HG03558 (cell line): ENCODE measurements around the gene LMBRD1.
"Not testable (repeated sequence)": the region's sequence is repeated elsewhere in the genome, so short reads cannot be mapped to it uniquely, and the experiment has no call there.

ENCODE experiments used
- ATAC-seq: cut with Tn5 transposase; IDR thresholded peaks from one replicate; pipeline ENCODE4 v1.9.1; 2021; ENCODE audit warnings: moderate number of reproducible peaks; ENCODE audit not compliant: unreplicated experiment; ENCODE audit errors: extremely low read depth

Gene LMBRD1

DNA sequence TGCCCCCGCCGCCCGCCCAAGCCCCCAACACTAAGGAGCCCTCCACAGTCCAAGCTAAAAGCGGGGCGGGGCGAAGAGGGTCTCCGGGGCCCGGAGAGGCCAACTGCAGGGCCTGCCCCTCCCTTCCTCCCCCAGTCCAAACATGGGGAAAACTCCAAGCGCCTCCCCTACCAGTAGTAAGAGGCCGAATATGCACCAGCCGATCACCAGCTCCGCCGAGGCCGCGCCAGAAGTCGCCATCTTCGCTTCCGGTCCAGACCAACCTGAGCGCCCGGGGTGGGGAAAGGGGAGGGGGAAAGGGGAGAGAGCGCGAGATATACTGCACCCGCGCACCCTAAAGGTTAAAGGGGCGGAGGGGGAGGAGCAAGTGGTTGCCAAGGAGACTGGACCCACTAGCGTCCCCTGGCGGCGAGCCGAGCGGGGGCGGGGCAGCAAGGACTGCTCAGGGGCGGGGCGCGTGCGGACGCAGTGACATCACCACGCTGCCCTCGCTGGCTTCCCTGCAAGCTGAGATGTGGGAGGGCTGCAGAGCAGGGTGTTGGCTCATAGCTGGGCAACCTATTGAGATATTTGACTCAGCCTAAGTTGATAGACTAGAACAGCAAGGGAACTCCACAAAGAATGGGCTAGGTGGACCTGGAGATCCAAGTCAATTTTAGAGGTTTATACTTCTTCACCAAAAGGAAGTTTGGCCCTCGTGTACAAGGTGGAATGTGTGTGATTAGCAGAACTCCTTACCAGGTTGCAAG is at the start of gene LMBRD1:
Gene LMBRD1, minus strand, starts transcription at position 369 of the 749 bp plus-strand sequence. Its CDS starts 129 bp downstream, at position 240.
- peak; percentile 94 for ATAC-seq

DNA sequence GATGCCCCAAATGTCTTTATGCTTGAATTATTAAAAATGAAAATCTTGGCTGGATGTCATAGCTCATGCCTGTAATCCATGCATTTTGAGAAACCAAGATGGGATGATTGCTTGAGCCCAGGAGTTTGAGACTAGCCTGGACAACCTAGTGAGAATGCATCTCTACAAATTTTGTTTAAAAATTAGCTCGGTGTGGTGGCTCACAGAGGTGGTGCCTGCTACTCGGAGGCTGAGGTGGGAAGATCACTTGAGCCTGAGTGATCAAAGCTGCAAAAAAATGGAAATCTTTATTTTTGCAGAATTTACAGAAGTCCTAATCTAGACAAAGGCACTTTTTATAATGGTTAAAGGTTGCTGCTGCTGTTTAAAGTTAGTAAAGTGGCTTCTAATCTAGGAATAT is 49.5 kb upstream of the LMBRD1 start:
- no peak for ATAC-seq

DNA sequence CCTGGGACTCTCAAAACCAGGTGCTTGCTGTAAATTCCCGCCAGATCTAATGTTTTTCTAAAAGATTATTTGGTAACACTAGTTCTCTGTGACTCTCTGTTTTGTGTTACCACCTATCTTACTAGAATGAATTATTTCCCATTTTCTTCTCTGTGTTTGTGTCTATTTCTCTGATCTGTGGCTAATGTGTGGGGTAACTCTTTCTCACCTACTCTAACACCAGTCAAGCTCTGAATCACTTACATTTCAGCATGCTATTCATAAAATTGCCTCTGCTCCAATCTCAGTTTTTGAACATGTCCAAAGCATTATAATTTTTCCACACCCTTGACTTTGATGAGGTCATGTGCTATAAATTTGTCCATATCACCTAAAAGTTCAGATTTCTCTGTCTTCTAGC is 46.4 kb upstream of the LMBRD1 start:
- no peak for ATAC-seq

GRCh38 chr6:69841862-69842261 is 45.1 kb upstream of the LMBRD1 start:
- no peak for ATAC-seq

- peak; percentile 54 for ATAC-seq
Observed at GRCh38 chr6:69835414-69836179, 38.8 kb upstream of the LMBRD1 start.

DNA sequence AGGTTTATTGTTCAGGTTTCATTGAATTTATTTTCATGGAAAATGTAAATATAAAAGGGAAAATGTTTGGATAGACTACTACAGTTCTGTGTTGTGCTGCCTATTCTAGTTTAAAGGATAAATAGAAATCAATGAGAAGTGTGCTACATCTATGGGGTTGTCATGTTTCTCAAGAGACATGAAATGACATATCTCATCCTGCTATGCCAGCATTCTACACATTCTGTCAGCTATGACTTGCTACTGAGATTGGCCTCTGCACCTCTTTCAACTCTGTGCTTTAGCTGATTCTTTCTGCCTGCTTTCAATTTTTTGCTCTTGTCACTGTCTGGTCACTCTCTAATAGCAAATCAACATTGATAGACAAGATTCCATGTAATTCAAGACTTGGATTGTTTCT is 35.7 kb upstream of the LMBRD1 start:
- no peak for ATAC-seq

DNA sequence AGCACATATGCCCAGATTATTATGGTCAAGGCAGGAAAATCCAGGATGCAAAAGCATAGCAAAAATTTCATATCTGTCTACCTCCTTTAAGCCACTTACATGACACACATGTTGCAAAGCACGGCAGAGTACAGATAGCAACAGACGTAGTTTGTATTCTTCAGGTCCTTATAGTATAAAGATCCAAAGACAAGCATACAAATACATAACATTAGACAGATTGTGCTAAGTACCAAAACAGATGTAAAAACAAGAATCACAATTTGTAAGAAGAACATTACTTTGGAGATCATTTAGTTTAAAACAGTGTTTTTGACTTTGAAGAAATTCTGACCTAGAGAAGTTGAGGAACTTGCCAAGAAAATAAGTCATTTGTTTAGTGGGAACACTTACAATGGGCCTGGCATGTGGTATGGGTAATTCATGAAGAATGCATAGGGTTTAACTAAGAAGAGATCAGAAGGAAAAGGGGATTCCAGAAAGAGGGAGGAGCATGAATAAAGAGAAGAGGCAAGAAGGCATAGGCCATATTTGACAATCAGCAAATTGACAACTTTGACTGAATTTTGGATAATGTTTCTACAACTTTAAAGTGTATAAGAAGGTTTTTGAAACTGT is 30.6 kb upstream of the LMBRD1 start:
- ATAC-seq, result no peak

DNA sequence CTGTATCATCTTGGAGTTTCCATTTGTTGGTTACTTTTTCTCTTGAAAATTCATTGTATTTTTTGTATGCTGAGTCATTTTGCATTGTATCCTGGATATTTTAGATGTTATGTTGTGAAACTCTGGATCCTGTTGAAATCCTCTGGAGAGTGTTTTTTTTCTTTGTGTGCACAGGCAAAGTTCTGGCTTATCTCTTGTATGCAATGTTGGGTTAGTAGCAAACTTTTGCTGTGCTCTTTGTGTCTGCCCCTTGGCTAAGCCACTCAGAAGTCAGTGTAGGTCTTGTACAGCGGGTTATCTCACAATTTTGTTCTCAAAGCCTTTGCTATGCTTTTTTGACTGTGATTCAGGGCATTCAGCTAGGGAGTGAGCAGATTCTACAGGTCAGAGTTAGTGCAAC is 29.1 kb upstream of the LMBRD1 start:
- ATAC-seq, result no peak

GRCh38 chr6:69824355-69824754 is 27.5 kb upstream of the LMBRD1 start:
- ATAC-seq, result not testable (repeated sequence)

GRCh38 chr6:69820438-69820837 is 23.6 kb upstream of the LMBRD1 start:
- ATAC-seq, result no peak

DNA sequence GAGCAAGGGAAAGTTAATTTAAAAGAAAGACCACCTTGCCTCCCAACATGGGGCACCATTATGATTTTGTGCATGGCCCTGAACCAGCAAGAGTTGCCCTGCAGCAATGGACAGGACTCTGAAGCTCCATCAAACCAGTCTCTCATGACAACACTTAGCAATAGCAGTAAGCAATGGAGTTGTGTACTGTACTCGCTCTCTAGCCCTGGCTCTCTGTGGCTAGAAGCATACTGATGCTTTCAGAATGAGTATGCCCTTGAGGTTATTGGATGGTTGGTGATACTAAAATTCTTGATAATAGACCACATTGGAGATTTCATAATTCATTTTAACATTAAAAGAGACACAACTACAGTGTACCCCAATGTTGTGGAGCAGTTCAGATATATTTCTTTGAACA is 23.2 kb upstream of the LMBRD1 start:
- no peak for ATAC-seq

GRCh38 chr6:69819138-69819537 is 22.3 kb upstream of the LMBRD1 start:
- ATAC-seq, result no peak

- ATAC-seq, result no peak
Observed at GRCh38 chr6:69818223-69818930, 21.6 kb upstream of the LMBRD1 start.

DNA sequence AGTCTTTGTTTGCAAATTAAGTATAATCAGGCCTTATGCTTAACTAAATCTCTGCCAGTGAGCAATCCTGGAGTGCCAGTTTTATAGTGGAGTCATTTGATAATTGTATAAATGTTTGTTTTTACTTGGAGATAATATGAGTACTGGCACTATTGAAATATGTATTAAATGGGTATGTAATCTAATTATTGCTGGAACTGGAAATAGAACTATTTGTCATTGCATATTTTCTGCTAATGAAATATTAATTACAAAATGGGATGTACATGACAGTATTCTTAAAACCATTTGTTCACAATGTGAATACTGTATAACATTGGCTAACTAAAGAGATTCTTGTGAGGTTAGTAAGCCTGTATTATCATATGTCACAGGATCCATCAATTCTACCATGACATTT is 20.5 kb upstream of the LMBRD1 start:
- ATAC-seq, result no peak

DNA sequence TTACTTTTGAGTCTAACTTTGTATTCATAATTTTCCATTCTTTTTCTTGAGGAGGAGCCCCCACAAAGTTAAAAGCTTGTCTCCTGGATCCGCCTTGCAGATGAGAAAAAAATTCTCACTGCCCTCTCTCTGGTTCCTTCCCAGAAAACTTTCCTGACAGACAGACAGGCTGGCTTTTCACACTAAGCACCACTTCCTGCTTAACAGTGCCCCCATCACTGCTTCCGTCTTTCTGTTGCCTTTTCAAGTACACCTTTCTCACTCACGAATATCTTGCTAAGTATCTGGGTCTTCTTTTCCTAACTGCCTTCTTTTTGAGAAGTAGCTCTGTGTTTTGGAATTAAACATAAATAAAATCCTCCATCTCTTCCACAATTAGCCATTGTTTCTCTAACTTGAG is 19.8 kb upstream of the LMBRD1 start:
- no peak for ATAC-seq

DNA sequence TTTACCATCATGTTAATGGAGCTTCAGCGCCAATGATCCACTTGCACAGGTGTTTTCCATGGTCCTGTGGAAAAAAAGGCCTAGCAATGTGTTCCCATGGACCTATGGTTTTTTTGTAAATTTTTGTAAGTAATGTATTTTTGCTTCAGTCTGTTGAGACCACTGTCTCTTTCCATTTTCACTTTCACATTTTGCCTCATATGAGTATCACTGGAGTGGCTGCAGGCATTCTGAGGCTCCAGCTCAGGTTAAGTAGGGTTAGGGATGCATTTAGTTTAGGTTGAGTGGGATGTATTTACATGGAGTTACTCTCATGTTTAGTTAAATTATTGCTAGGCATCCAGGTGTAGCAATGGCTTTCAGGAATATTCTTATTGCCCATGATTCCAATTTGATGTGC is 19.2 kb upstream of the LMBRD1 start:
- ATAC-seq, result peak; percentile 54

DNA sequence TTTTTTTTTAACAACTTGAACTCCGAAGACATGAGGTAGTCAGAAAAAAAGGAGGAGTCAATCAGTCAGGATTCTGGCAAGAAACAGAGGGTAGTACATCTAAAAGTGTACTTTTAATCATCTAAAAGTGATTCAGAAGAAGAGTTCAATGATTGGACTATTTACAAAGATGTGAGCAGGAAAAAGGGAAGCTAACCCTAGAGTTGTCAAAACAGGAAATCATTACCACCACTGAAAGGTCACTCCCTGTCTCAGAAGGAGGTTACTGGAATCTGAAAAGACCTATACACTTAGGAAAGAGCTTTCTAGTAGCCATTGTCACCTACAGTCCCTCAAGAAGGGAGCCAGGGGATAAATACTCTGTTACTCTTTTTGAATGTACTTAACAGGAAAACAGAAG is 16.7 kb upstream of the LMBRD1 start:
- ATAC-seq, result peak; percentile 43

DNA sequence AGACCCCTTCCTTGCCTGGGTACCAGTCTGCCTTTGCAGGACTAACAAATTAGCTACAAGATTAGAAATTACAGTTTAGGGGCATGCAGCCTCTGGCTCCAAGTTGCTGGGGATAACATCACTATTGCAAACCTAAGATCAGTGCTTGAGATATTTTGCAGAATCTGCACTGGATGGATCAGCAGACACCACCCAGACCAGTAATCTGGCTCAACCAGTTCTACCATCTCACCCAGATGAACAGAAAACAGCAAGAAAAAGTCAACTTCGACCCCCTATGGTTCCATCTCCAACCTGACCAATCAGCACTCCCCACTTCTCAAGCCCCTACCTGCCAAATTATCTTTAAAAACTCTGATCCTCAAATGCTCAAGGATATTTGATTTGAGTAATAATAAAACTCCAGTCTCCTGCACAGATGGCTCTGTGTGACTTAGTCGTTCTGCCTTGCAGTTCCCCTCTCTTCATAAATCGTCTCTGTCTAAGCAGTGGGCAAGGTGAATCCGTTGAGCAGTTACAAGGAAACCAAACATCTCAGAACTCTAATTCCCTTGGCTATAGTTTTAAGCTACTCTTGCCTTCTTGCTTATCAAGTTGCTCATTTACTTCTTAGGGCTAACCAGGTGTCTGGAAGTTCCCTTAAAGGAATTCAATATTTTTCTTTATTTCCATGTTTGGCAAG is 16.1 kb upstream of the LMBRD1 start:
- ATAC-seq, result no peak

- no peak for ATAC-seq
Observed at GRCh38 chr6:69802995-69803394, 6.2 kb upstream of the LMBRD1 start.

GRCh38 chr6:69801711-69802110 is 4.9 kb upstream of the LMBRD1 start:
- no peak for ATAC-seq
